Hepatic stellate cell (primary cell): ENCODE results near the gene GDE1.

ENCODE experiments used
- DNase-seq: peaks from one replicate; pipeline ENCODE4 v3.0.0; 2011; ENCODE audit warnings: low spot score

GDE1 gene

GRCh38 chr16:19523559-19524355 lies 1.9 kb upstream of the GDE1 start, which contains the start of gene CCP110:
TSS of gene CCP110 (plus strand) at chr16:19523942. CDS start at chr16:19527882, 3,940 bp downstream.
- peak; percentile 96 for DNase-seq

GRCh38 chr16:19523184-19523558 lies 1.3 kb upstream of the GDE1 start:
- no peak for DNase-seq

- no peak for DNase-seq
Observed at GRCh38 chr16:19522760-19523159, 862 bp upstream of the GDE1 start.

GRCh38 chr16:19522397-19522732 lies 467 bp upstream of the GDE1 start:
- DNase-seq = no peak

GRCh38 chr16:19520861-19521331 lies 1.0 kb downstream of the GDE1 start:
- DNase-seq = no peak

GRCh38 chr16:19518388-19518787 lies 3.5 kb downstream of the GDE1 start:
- DNase-seq = no peak

- no peak for DNase-seq
Observed at GRCh38 chr16:19517424-19518089, 4.3 kb downstream of the GDE1 start.

GRCh38 chr16:19515757-19516156 lies 6.1 kb downstream of the GDE1 start:
- DNase-seq = no peak

GRCh38 chr16:19513377-19514053 lies 8.4 kb downstream of the GDE1 start:
- no peak for DNase-seq

- DNase-seq = no peak
Observed at GRCh38 chr16:19512297-19512696, 9.6 kb downstream of the GDE1 start.

GRCh38 chr16:19507867-19508266 lies 14.0 kb downstream of the GDE1 start:
- DNase-seq = no peak

GRCh38 chr16:19506965-19507364 lies 14.9 kb downstream of the GDE1 start:
- no peak for DNase-seq

- DNase-seq = no peak
Observed at GRCh38 chr16:19505600-19506303, 16.1 kb downstream of the GDE1 start.

- no peak for DNase-seq
Observed at GRCh38 chr16:19503461-19504075, 18.3 kb downstream of the GDE1 start.

GRCh38 chr16:19502395-19503131 lies 19.3 kb downstream of the GDE1 start:
- DNase-seq = peak; percentile 51

GRCh38 chr16:19499481-19499880 lies 22.4 kb downstream of the GDE1 start:
- no peak for DNase-seq

GRCh38 chr16:19499006-19499405 lies 22.9 kb downstream of the GDE1 start:
- no peak for DNase-seq

- DNase-seq = no peak
Observed at GRCh38 chr16:19497176-19497575, 24.7 kb downstream of the GDE1 start.

- DNase-seq = no peak
Observed at GRCh38 chr16:19490619-19491018, 31.3 kb downstream of the GDE1 start.

GRCh38 chr16:19488213-19488640 lies 33.7 kb downstream of the GDE1 start:
- no peak for DNase-seq

- DNase-seq = no peak
Observed at GRCh38 chr16:19486750-19487325, 35.1 kb downstream of the GDE1 start.
